Mucosa of descending colon (tissue), 3 donors: ENCODE data around the gene L1CAM. TPM values are rescaled to one million over a fixed set of nuclear protein-coding genes. Genes with fewer than 3 reads are reported as not detected.

Source experiments
- ATAC-seq: fragments of 200-7000 bp; cut with Tn5 transposase; one replicate; pipeline ENCODE4 v1.9.1; 2020; ENCODE audit warnings: mild to moderate bottlenecking, moderate library complexity
- DNase-seq, 3 donors: peaks; one replicate each; pipeline ENCODE4 v3.0.0-alpha.2; 2020
- H3K36me3 ChIP-seq: fragments of 200-600 bp; one replicate; pipeline ENCODE4 v1.8.0; 2021; ENCODE audit warnings: low read depth, mild to moderate bottlenecking
- H3K4me1 ChIP-seq: fragments of 200-600 bp; one replicate; pipeline ENCODE4 v1.8.0; 2021; ENCODE audit warnings: low read depth, mild to moderate bottlenecking
- H3K4me3 ChIP-seq: fragments of 200-600 bp; one replicate; pipeline ENCODE4 v1.8.0; 2021; ENCODE audit warnings: mild to moderate bottlenecking
- H3K9me3 ChIP-seq: fragments of 200-600 bp; one replicate; pipeline ENCODE4 v1.8.0; 2021; ENCODE audit warnings: mild to moderate bottlenecking
- CTCF ChIP-seq: fragments of 200-600 bp; IDR thresholded peaks from one replicate; pipeline ENCODE4 v1.8.0; 2022; ENCODE audit warnings: antibody characterized with exemption, mild to moderate bottlenecking
- intact Hi-C, 2 donors: fragments of 100-400 bp; cut with DNase I in 1 of 2; cut with micrococcal nuclease in 1 of 2; formaldehyde crosslinking; loops; one replicate each; pipeline versions ENCODE4 v1.11.0 to v1.11.1; 2022; cut with DNase I, micrococcal nuclease
- long read RNA-seq, 2 donors: library from polyadenylated mRNA; unstranded; transcript quantifications; one replicate each; pipeline ENCODE4 v2.0.0, GENCODE V29; 2019 to 2021
- total RNA-seq, 3 donors: library from RNA; stranded (reverse); fragmentation: NEBNext Ultra II Directional in 2 of 3; extraction: Animal tissue kit (Norgen Biotek cat#: 25700) in 2 of 3; gene quantifications; one replicate each; pipeline versions ENCODE4 v1.2.1 to v1.2.4, GENCODE V29; 2021 to 2023
- donor health status: DM: no; HTN: no; CAD: no; lungs with moderate emphysema.
- donor health status: DM: no; HTN: no; CAD: no.
- donor health status: DM: no; HTN: yes; CAD: no.

Gene L1CAM
- 10 to 100 TPM in 1 of 3 donors, 1 to 10 TPM in 2; 3.0 to 66.9 (median 7.0) TPM for total RNA-seq
- long read RNA-seq, donor 1, full-length matches to known transcripts: 2 of 37 reads
- long read RNA-seq, donor 1, partial matches to known transcripts: 26 of 37 reads
- long read RNA-seq, donor 1, other reads (novel, unspliced or antisense): 9 of 37 reads
- long read RNA-seq, donor 2: 0 reads

- no peak for TF ChIP-seq CTCF
- peak; percentile 38 for ATAC-seq
- DNase-seq: peak in 1 of 3 donors; percentile 31
- Histone ChIP-seq H3K36me3 (no peaks in the 10 kb centered on the region), H3K4me3 (no peak within 1 kb of the TSS), H3K9me3 (no peaks in the 10 kb centered on the region), H3K4me1 (no peaks in the 10 kb centered on the region)
- intact Hi-C loops: no loop called here
Observed at GRCh38 chrX:153885968-153886903, at the start of gene L1CAM. TSS of gene L1CAM (minus strand) at chrX:153886173. CDS start at chrX:153875836, 10,337 bp downstream.

- Histone ChIP-seq H3K4me1 (no peaks in the 10 kb centered on the region), H3K36me3 (no peaks in the 10 kb centered on the region), H3K4me3 (peak overlapping the region; percentile 40), H3K9me3 (no peaks in the 10 kb centered on the region)
- ATAC-seq (peak; percentile 9), DNase-seq (no peak)
- TF ChIP-seq CTCF: no peak
- intact Hi-C loops: no loop called here
Observed at GRCh38 chrX:153935326-153935851, 49.4 kb upstream of the L1CAM start.

GRCh38 chrX:153934762-153935325, 48.9 kb upstream of the L1CAM start, which contains the start of gene NAA10:
TSS of gene NAA10 (minus strand) at chrX:153935037. CDS start at chrX:153934904, 133 bp downstream.
- DNase-seq (peak; percentile 71 to 83 (median 82)), ATAC-seq (peak; percentile 98)
- no peak for TF ChIP-seq CTCF
- Histone ChIP-seq H3K9me3 (no peaks in the 10 kb centered on the region), H3K4me1 (no peaks in the 10 kb centered on the region), H3K36me3 (no peaks in the 10 kb centered on the region), H3K4me3 (peak within 1 kb of the TSS; percentile 40)
- intact Hi-C loops: no loop called here

GRCh38 chrX:153934148-153934761, 48.3 kb upstream of the L1CAM start:
- no peaks in the 10 kb centered on the region for H3K36me3 ChIP-seq
- intact Hi-C loops: no loop called here
- peak; percentile 35 for ATAC-seq
- H3K4me1 ChIP-seq: peaks cover 4% of the 10 kb centered on the region
- TF ChIP-seq CTCF: no peak
- DNase-seq: peak in 2 of 3 donors; percentile 41 to 61
- no peaks in the 10 kb centered on the region for H3K9me3 ChIP-seq
- peak overlapping the region; percentile 40 for H3K4me3 ChIP-seq

- no peak for DNase-seq
- Histone ChIP-seq H3K36me3 (no peaks in the 10 kb centered on the region), H3K4me1 (peaks cover 9% of the 10 kb centered on the region), H3K4me3 (no peak overlapping the region), H3K9me3 (no peaks in the 10 kb centered on the region)
- TF ChIP-seq CTCF: no peak
- intact Hi-C loops: no loop called here
- ATAC-seq: no peak
Observed at GRCh38 chrX:153933748-153934147, 47.8 kb upstream of the L1CAM start.
